Neural cell (in vitro differentiated cells): ENCODE results near the gene TNFAIP8. TPM values are rescaled to one million over a fixed set of nuclear protein-coding genes. Genes with fewer than 3 reads are reported as not detected.

ENCODE experiments used
- H2AFZ ChIP-seq: fragments of 200-600, 300-800 bp; sonication (generic), shearing (Covaris generic); 2 replicates; pipeline ENCODE4 v1.6.0; 2014; ENCODE audit warnings: low read depth, mild to moderate bottlenecking, antibody characterized with exemption, low read length, moderate library complexity
- H3F3A ChIP-seq: fragments of 200-600 bp; shearing (Covaris generic); 2 replicates; pipeline ENCODE4 v1.6.1; 2016; ENCODE audit warnings: mild to moderate bottlenecking, moderate library complexity, mixed read lengths, antibody characterized with exemption, low read length; ENCODE audit not compliant: insufficient read depth, poor library complexity, severe bottlenecking
- H3K27ac ChIP-seq: fragments of 200-600, 300-800 bp; sonication (generic), shearing (Covaris generic); 2 replicates; pipeline ENCODE4 v1.5.1; 2014; ENCODE audit warnings: mild to moderate bottlenecking, low read length, moderate library complexity
- H3K27me3 ChIP-seq: fragments of 300-800, 200-600 bp; sonication (generic), shearing (Covaris generic); 2 replicates; pipeline ENCODE4 v1.6.0; 2014; ENCODE audit warnings: mild to moderate bottlenecking, low read depth, low read length, moderate library complexity; ENCODE audit not compliant: insufficient read depth
- H3K36me3 ChIP-seq: fragments of 300-800, 200-600 bp; sonication (generic), shearing (Covaris generic); 2 replicates; pipeline ENCODE4 v1.5.1; 2014; ENCODE audit warnings: mild to moderate bottlenecking, antibody characterized with exemption, low read length, moderate library complexity; ENCODE audit not compliant: insufficient read depth
- H3K4me2 ChIP-seq: fragments of 300-800, 200-600 bp; sonication (generic), shearing (Covaris generic); 2 replicates; pipeline ENCODE4 v1.6.0; 2014; ENCODE audit warnings: mild to moderate bottlenecking, low read length
- H3K4me3 ChIP-seq: fragments of 300-800, 200-600 bp; sonication (generic), shearing (Covaris generic); 2 replicates; pipeline ENCODE4 v1.5.1; 2014; ENCODE audit warnings: mild to moderate bottlenecking, low read length, moderate library complexity
- H3K79me2 ChIP-seq: fragments of 200-600 bp; shearing (Covaris generic); replicated peaks from 2 replicates; pipeline ENCODE4 v1.6.0; 2014; ENCODE audit warnings: mild to moderate bottlenecking, low read length, moderate library complexity; ENCODE audit not compliant: insufficient read depth
- H3K9ac ChIP-seq: fragments of 300-800, 200-600 bp; sonication (generic), shearing (Covaris generic); 2 replicates; pipeline ENCODE4 v1.6.1; 2016; ENCODE audit warnings: mild to moderate bottlenecking, low read length, mixed read lengths
- H3K9me2 ChIP-seq: fragments of 200-600 bp; shearing (Covaris generic); 2 replicates; pipeline ENCODE4 v1.6.1; 2016; ENCODE audit warnings: mild to moderate bottlenecking, low read length, mixed read lengths; ENCODE audit not compliant: insufficient read depth
- H3K9me3 ChIP-seq: fragments of 200-600, 300-800 bp; sonication (generic), shearing (Covaris generic); 2 replicates; pipeline ENCODE4 v1.6.1; 2016; ENCODE audit warnings: mild to moderate bottlenecking, mixed run types, low read length, moderate library complexity, mixed read lengths
- H4K20me1 ChIP-seq: fragments of 200-600 bp; shearing (Covaris generic); 2 replicates; pipeline ENCODE4 v1.6.1; 2016; ENCODE audit warnings: mild to moderate bottlenecking, mixed run types; ENCODE audit not compliant: insufficient read depth
- CTCF ChIP-seq: fragments of 450-650 bp; IDR thresholded peaks from 2 replicates; pipeline ENCODE4 v1.5.1; 2014; ENCODE audit warnings: antibody characterized with exemption, mild to moderate bottlenecking, moderate library complexity; ENCODE audit not compliant: poor library complexity, severe bottlenecking
- EP300 ChIP-seq: fragments of 450-650 bp; conservative IDR thresholded peaks from 2 replicates; pipeline ENCODE4 v1.6.1; 2014; ENCODE audit warnings: antibody characterized with exemption, mild to moderate bottlenecking, moderate library complexity; ENCODE audit not compliant: poor library complexity, severe bottlenecking
- EZH2 ChIP-seq: fragments of 200-600, 300-800 bp; shearing (Covaris generic), sonication (generic); IDR thresholded peaks from 2 replicates; pipeline ENCODE4 v1.6.1; 2014; ENCODE audit warnings: antibody characterized with exemption, low read length, borderline replicate concordance, mild to moderate bottlenecking; ENCODE audit not compliant: insufficient read depth, poor library complexity, severe bottlenecking
- MXI1 ChIP-seq: fragments of 450-650 bp; conservative IDR thresholded peaks from 2 replicates; pipeline ENCODE4 v1.6.1; 2014; ENCODE audit warnings: antibody characterized with exemption, mild to moderate bottlenecking; ENCODE audit not compliant: poor library complexity, severe bottlenecking
- POLR2AphosphoS5 ChIP-seq: IDR thresholded peaks from 2 replicates; pipeline ENCODE4 v1.6.1; 2012
- RAD21 ChIP-seq: fragments of 450-650 bp; conservative IDR thresholded peaks from 2 replicates; pipeline ENCODE4 v1.6.1; 2014; ENCODE audit warnings: antibody characterized with exemption, mild to moderate bottlenecking, moderate library complexity
- REST ChIP-seq: IDR thresholded peaks from 2 replicates; pipeline ENCODE4 v1.6.1; 2012; ENCODE audit warnings: borderline replicate concordance
- SMC3 ChIP-seq: fragments of 450-650 bp; conservative IDR thresholded peaks from 2 replicates; pipeline ENCODE4 v1.6.1; 2014; ENCODE audit warnings: antibody characterized with exemption, mild to moderate bottlenecking, moderate library complexity; ENCODE audit not compliant: poor library complexity
- TAF1 ChIP-seq: IDR thresholded peaks from 2 replicates; pipeline ENCODE4 v1.6.1; 2012; ENCODE audit warnings: low read depth
- polyA plus RNA-seq: library from polyadenylated mRNA; depleted of rRNA; stranded (reverse); fragments of >200 nt; gene quantifications from 2 replicates; pipeline ENCODE4 v1.2.3, GENCODE V29; 2014

TNFAIP8 gene
- polyA plus RNA-seq, 1 donor from 2014 or later, result 0.26 TPM

- Histone ChIP-seq H3K9me3 (no peaks in the 10 kb centered on the region), H3K9ac (no peak overlapping the region), H3K9me2 (no peaks in the 10 kb centered on the region), H3K4me3 (no peak overlapping the region), H3F3A (no peaks in the 10 kb centered on the region), H2AFZ (no peak overlapping the region), H3K27ac (no peak overlapping the region), H4K20me1 (no peaks in the 10 kb centered on the region), H3K79me2 (no peaks in the 10 kb centered on the region), H3K27me3 (peaks cover 9% of the 10 kb centered on the region), H3K36me3 (no peaks in the 10 kb centered on the region), H3K4me2 (no peak overlapping the region)
- no peak for TF ChIP-seq REST
- no peak for TF ChIP-seq EP300
- TF ChIP-seq MXI1, result no peak
- no peak for TF ChIP-seq TAF1
- no peak for TF ChIP-seq RAD21
- TF ChIP-seq SMC3, result no peak
- TF ChIP-seq POLR2AphosphoS5, result no peak
- no peak for TF ChIP-seq CTCF
- no peak for TF ChIP-seq EZH2
Observed at GRCh38 chr5:119361594-119362125, 5.8 kb downstream of the TNFAIP8 start.

- Histone ChIP-seq H3K9me2 (no peaks in the 10 kb centered on the region), H3K4me2 (no peak overlapping the region), H3K9me3 (no peaks in the 10 kb centered on the region), H3K4me3 (no peak overlapping the region), H3K79me2 (no peaks in the 10 kb centered on the region), H3K27ac (no peak overlapping the region), H3K36me3 (no peaks in the 10 kb centered on the region), H3K27me3 (no peaks in the 10 kb centered on the region), H3K9ac (no peak overlapping the region), H2AFZ (no peak overlapping the region), H4K20me1 (no peaks in the 10 kb centered on the region), H3F3A (no peaks in the 10 kb centered on the region)
- no peak for TF ChIP-seq REST
- no peak for TF ChIP-seq MXI1
- no peak for TF ChIP-seq POLR2AphosphoS5
Observed at GRCh38 chr5:119362714-119363113, 6.9 kb downstream of the TNFAIP8 start.
